ENCODE measurements around the gene TMC1. TPM values are rescaled to one million over a fixed set of nuclear protein-coding genes. Genes with fewer than 3 reads are reported as not detected.

The TMC1 gene
- total RNA-seq, 2 experiments from 2014 or later: not detected

GRCh38 chr9:72743836-72744235 is 222.4 kb downstream of the TMC1 start:
- TF ChIP-seq, protein P1, sequence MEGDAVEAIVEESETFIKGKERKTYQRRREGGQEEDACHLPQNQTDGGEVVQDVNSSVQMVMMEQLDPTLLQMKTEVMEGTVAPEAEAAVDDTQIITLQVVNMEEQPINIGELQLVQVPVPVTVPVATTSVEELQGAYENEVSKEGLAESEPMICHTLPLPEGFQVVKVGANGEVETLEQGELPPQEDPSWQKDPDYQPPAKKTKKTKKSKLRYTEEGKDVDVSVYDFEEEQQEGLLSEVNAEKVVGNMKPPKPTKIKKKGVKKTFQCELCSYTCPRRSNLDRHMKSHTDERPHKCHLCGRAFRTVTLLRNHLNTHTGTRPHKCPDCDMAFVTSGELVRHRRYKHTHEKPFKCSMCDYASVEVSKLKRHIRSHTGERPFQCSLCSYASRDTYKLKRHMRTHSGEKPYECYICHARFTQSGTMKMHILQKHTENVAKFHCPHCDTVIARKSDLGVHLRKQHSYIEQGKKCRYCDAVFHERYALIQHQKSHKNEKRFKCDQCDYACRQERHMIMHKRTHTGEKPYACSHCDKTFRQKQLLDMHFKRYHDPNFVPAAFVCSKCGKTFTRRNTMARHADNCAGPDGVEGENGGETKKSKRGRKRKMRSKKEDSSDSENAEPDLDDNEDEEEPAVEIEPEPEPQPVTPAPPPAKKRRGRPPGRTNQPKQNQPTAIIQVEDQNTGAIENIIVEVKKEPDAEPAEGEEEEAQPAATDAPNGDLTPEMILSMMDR (IDR thresholded peaks at IDR 0.05): no peak
- ATAC-seq (ENCODE audit: poor library complexity) (no peak), DNase-seq (no peak)
- peaks cover 10% of the 10 kb centered on the region for H3K27me3 Mint-ChIP-seq
- CTCF ChIA-PET: no interaction called here
- Histone ChIP-seq H3K9me3 (ENCODE audit: control insufficient read depth in 1 of 2, insufficient read depth in 1 of 2, low read length in 2 of 2) (no peaks in the 10 kb centered on the region), H3K4me3 (ENCODE audit: low read length) (no peak overlapping the region), H3K27me3 (ENCODE audit: control insufficient read depth in 1 of 2, insufficient read depth in 2 of 2, low read length in 2 of 2) (no peaks in the 10 kb centered on the region), H3K4me1 (ENCODE audit: insufficient read depth, low read length) (no peaks in the 10 kb centered on the region), H3K27ac (ENCODE audit: low read depth in 1 of 2, low read length in 2 of 2) (no peak overlapping the region), H3K36me3 (ENCODE audit: insufficient read depth, low read length) (no peaks in the 10 kb centered on the region)
- intact Hi-C loops (cut with DNase I, micrococcal nuclease): no loop called here
- H3K4me3 Mint-ChIP-seq: no peak overlapping the region
- H3K36me3 Mint-ChIP-seq (ENCODE audit: low read depth): no peaks in the 10 kb centered on the region
- no peaks in the 10 kb centered on the region for H3K4me1 Mint-ChIP-seq (ENCODE audit: low read depth)
- POLR2A ChIA-PET: no interaction called here
- no peak overlapping the region for H3K27ac Mint-ChIP-seq
- no peaks in the 10 kb centered on the region for H3K9me3 Mint-ChIP-seq

DNA sequence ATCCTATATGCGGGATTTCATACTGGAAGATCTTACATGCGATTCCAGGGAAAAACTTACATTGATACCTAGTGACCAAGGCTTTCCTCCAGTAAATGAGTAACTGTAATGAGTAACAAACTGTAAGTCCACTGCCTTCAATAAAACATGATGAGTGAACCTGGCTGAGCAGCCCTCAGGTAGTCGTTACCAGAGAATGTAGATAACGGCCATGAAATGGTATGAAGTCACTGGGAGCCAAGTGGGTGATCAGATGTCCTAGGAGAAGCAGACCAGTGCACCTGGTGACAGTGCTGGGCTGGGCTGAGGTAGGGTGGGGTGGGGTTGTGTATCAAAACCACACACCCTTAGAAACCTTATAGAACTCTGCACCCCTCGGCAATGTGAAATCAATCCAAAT is 227.9 kb downstream of the TMC1 start:
- Mint-ChIP-seq H3K9me3 (no peaks in the 10 kb centered on the region), H3K4me3 (no peak overlapping the region), H3K4me1 (ENCODE audit: low read depth) (no peaks in the 10 kb centered on the region), H3K36me3 (ENCODE audit: low read depth) (no peaks in the 10 kb centered on the region), H3K27ac (no peak overlapping the region), H3K27me3 (peaks cover 4% of the 10 kb centered on the region)
- Histone ChIP-seq H3K27ac (ENCODE audit: low read depth in 1 of 2, low read length in 2 of 2) (no peak overlapping the region), H3K9me3 (ENCODE audit: control insufficient read depth in 1 of 2, insufficient read depth in 1 of 2, low read length in 2 of 2) (no peaks in the 10 kb centered on the region), H3K4me3 (ENCODE audit: low read length) (no peak overlapping the region), H3K36me3 (ENCODE audit: insufficient read depth, low read length) (no peaks in the 10 kb centered on the region), H3K4me1 (ENCODE audit: insufficient read depth, low read length) (no peaks in the 10 kb centered on the region), H3K27me3 (ENCODE audit: control insufficient read depth in 1 of 2, insufficient read depth in 2 of 2, low read length in 2 of 2) (no peaks in the 10 kb centered on the region)
- DNase-seq: no peak
- ChIA-PET POLR2A (no interaction called here), CTCF (no interaction called here)
- intact Hi-C loops (cut with DNase I, micrococcal nuclease): no loop called here
- TF ChIP-seq, protein P1 (IDR thresholded peaks at IDR 0.05): no peak
- ATAC-seq (ENCODE audit: poor library complexity): no peak

GRCh38 chr9:72751541-72751940 is 230.1 kb downstream of the TMC1 start:
- no peaks in the 10 kb centered on the region for H3K27me3 ChIP-seq (ENCODE audit: control insufficient read depth in 1 of 2, insufficient read depth in 2 of 2, low read length in 2 of 2)
- H3K27ac Mint-ChIP-seq: no peak overlapping the region

More at GRCh38 chr9:72751541-72751940, 230.1 kb downstream of the TMC1 start:
- Mint-ChIP-seq H3K27me3 (peaks cover 13% of the 10 kb centered on the region), H3K36me3 (ENCODE audit: low read depth) (no peaks in the 10 kb centered on the region), H3K4me1 (ENCODE audit: low read depth) (no peaks in the 10 kb centered on the region), H3K4me3 (no peak overlapping the region), H3K9me3 (no peaks in the 10 kb centered on the region)
- Histone ChIP-seq H3K4me1 (ENCODE audit: insufficient read depth, low read length) (no peaks in the 10 kb centered on the region), H3K9me3 (ENCODE audit: control insufficient read depth in 1 of 2, insufficient read depth in 1 of 2, low read length in 2 of 2) (no peaks in the 10 kb centered on the region), H3K27ac (ENCODE audit: low read depth in 1 of 2, low read length in 2 of 2) (no peak overlapping the region), H3K36me3 (ENCODE audit: insufficient read depth, low read length) (no peaks in the 10 kb centered on the region), H3K4me3 (ENCODE audit: low read length) (no peak overlapping the region)
- DNase-seq (no peak), ATAC-seq (ENCODE audit: poor library complexity) (no peak)
- intact Hi-C loops (cut with DNase I, micrococcal nuclease): no loop called here
- TF ChIP-seq, protein P1 (IDR thresholded peaks at IDR 0.05): no peak
- POLR2A ChIA-PET: no interaction called here
- CTCF ChIA-PET: no interaction called here
